CD4-positive, CD25-positive, alpha-beta regulatory T cell (primary cell): ENCODE measurements around the gene PPCDC. TPM values are rescaled to one million over a fixed set of nuclear protein-coding genes. Genes with fewer than 3 reads are reported as not detected.
A peak's percentile ranks its signal among the peaks of the same experiment; 100 is the strongest.

Experiments
- ATAC-seq, 2 donors: fragments of 150-1000 bp; cut with Tn5 transposase; one replicate each; pipeline ENCODE4 v1.10.0; 2021; ENCODE audit warnings: low read depth in 2 of 2, moderate number of reproducible peaks in 2 of 2, moderate library complexity in 1 of 2
- DNase-seq, 3 donors: peaks; one replicate each; pipeline versions ENCODE4 v3.0.0 to v3.0.0-alpha.2; 2012 to 2022; ENCODE audit warnings: mixed read lengths in 1 of 3
- H3K27ac ChIP-seq: one replicate; pipeline ENCODE4 v1.7.0; 2013; ENCODE audit warnings: mild to moderate bottlenecking, low read length; ENCODE audit not compliant: insufficient read depth, poor library complexity, severe bottlenecking
- H3K27me3 ChIP-seq: one replicate; pipeline ENCODE4 v1.7.0; 2013; ENCODE audit warnings: low read length; ENCODE audit not compliant: control insufficient read depth, insufficient read depth
- H3K36me3 ChIP-seq: one replicate; pipeline ENCODE4 v1.7.0; 2013; ENCODE audit warnings: mild to moderate bottlenecking, low read length, moderate library complexity; ENCODE audit not compliant: control insufficient read depth, insufficient read depth
- H3K4me1 ChIP-seq: 2 replicates; pipeline ENCODE4 v1.7.0; 2013; ENCODE audit warnings: mild to moderate bottlenecking, low read length; ENCODE audit not compliant: insufficient read depth, control insufficient read depth, poor library complexity, severe bottlenecking
- H3K4me3 ChIP-seq: one replicate; pipeline ENCODE4 v1.7.0; 2013; ENCODE audit warnings: low read depth, mild to moderate bottlenecking, low read length, moderate library complexity
- H3K9me3 ChIP-seq, 2 experiments: 1 replicate in 1 of 2; 2 replicates in 1 of 2; pipeline ENCODE4 v1.7.0; 2013; ENCODE audit warnings: low read length in 2 of 2, mild to moderate bottlenecking in 1 of 2, moderate library complexity in 1 of 2; ENCODE audit not compliant: control insufficient read depth in 2 of 2
- H3K27ac Mint-ChIP-seq, 3 donors: one replicate each; pipeline ENCODE4 v1.8.0; 2020 to 2022; ENCODE audit warnings: mild to moderate bottlenecking in 3 of 3, mixed read lengths in 3 of 3, moderate library complexity in 2 of 3
- H3K27me3 Mint-ChIP-seq: one replicate; pipeline ENCODE4 v1.8.0; 2022; ENCODE audit warnings: mild to moderate bottlenecking, mixed read lengths
- H3K36me3 Mint-ChIP-seq: one replicate; pipeline ENCODE4 v1.8.0; 2020; ENCODE audit warnings: mixed read lengths
- H3K4me1 Mint-ChIP-seq, 4 donors: one replicate each; pipeline ENCODE4 v1.8.0; 2020 to 2022; ENCODE audit warnings: mixed read lengths in 4 of 4, mild to moderate bottlenecking in 1 of 4
- H3K4me3 Mint-ChIP-seq, 4 donors: one replicate each; pipeline ENCODE4 v1.8.0; 2020 to 2022; ENCODE audit warnings: mild to moderate bottlenecking in 4 of 4, mixed read lengths in 4 of 4, moderate library complexity in 3 of 4
- H3K9me3 Mint-ChIP-seq, 7 donors: one replicate each; pipeline ENCODE4 v1.8.0; 2020 to 2022; ENCODE audit warnings: mixed read lengths in 7 of 7, mild to moderate bottlenecking in 3 of 7, moderate library complexity in 2 of 7
- polyA plus RNA-seq, 4 donors: library from polyadenylated mRNA; unstranded; fragments of 300-500 nt; fragmentation: Illumina TruSeq; gene quantifications; one replicate each; pipeline ENCODE4 v1.2.3, GENCODE V29; 2021
- total RNA-seq: library from RNA; stranded (reverse); gene quantifications from one replicate; pipeline ENCODE4 v1.2.3, GENCODE V29; 2022

Gene PPCDC
- total and polyA plus RNA-seq, 5 donors from 2014 or later = 11.0 to 15.5 (median 12.5) TPM

GRCh38 chr15:75028991-75029377, 5.6 kb downstream of the PPCDC start:
- no peak overlapping the region for H3K27ac ChIP-seq
- H3K27ac Mint-ChIP-seq = peak overlapping the region in 2 of 3 donors; percentile 25 to 60
- ATAC-seq = no peak

GRCh38 chr15:75029378-75030022, 6.1 kb downstream of the PPCDC start:
- Histone ChIP-seq H3K27me3 (no peaks in the 10 kb centered on the region), H3K27ac (no peak overlapping the region), H3K4me1 (peaks cover 5% of the 10 kb centered on the region), H3K4me3 (no peak overlapping the region), H3K9me3 (no peaks in the 10 kb centered on the region), H3K36me3 (no peaks in the 10 kb centered on the region)
- Mint-ChIP-seq H3K27ac (peak overlapping the region in 2 of 3 donors; percentile 25 to 60), H3K9me3 (no peaks in the 10 kb centered on the region), H3K4me1 (peaks cover 3 to 18% (median 11%) of the 10 kb centered on the region in 4 donors), H3K4me3 (peak overlapping the region in 1 of 4 donors; percentile 89), H3K36me3 (peaks cover 17% of the 10 kb centered on the region), H3K27me3 (no peaks in the 10 kb centered on the region)
- peak; percentile 75 to 82 (median 77) for DNase-seq
- peak; percentile 83 to 89 for ATAC-seq

More at GRCh38 chr15:75028991-75029377, 5.6 kb downstream of the PPCDC start:
- Histone ChIP-seq H3K4me1 (peaks cover 11% of the 10 kb centered on the region), H3K4me3 (no peak overlapping the region), H3K9me3 (no peaks in the 10 kb centered on the region), H3K36me3 (no peaks in the 10 kb centered on the region), H3K27me3 (no peaks in the 10 kb centered on the region)
- no peaks in the 10 kb centered on the region for H3K9me3 Mint-ChIP-seq
- peak overlapping the region in 1 of 4 donors; percentile 89 for H3K4me3 Mint-ChIP-seq
- no peaks in the 10 kb centered on the region for H3K27me3 Mint-ChIP-seq
- peaks cover 3 to 23% (median 16%) of the 10 kb centered on the region in 4 donors for H3K4me1 Mint-ChIP-seq
- no peak for DNase-seq
- H3K36me3 Mint-ChIP-seq = peaks cover 17% of the 10 kb centered on the region

DNA sequence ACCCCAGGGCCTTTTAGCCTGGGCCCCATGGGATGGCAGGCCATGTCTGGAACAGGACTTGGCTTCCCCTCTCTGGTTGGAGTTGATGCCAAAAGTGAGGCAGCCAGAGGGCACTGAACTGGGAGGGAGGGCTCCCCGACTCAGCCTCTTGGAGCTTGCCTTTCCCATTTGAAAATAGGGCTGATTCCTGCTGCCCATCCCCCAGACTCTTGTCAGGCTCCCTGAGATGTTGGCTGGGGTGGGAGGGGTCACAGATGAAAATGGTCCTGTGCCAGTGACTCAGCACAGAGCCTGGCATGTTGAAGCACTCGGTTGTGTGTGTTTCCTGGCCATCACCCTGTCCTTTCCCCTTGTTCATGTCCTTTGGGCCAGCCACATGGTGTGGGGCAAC, 6.6 kb downstream of the PPCDC start:
- Mint-ChIP-seq H3K36me3 (peaks cover 17% of the 10 kb centered on the region), H3K27ac (no peak overlapping the region), H3K27me3 (no peaks in the 10 kb centered on the region), H3K9me3 (no peaks in the 10 kb centered on the region), H3K4me3 (no peak overlapping the region), H3K4me1 (peaks cover 3 to 13% (median 10%) of the 10 kb centered on the region in 4 donors)
- H3K27ac ChIP-seq = no peak overlapping the region
- H3K9me3 ChIP-seq = no peaks in the 10 kb centered on the region
- H3K4me3 ChIP-seq = no peak overlapping the region
- ATAC-seq (no peak), DNase-seq (no peak)
- no peaks in the 10 kb centered on the region for H3K36me3 ChIP-seq
- no peaks in the 10 kb centered on the region for H3K27me3 ChIP-seq
- H3K4me1 ChIP-seq = peaks cover 4% of the 10 kb centered on the region

- no peak overlapping the region for H3K4me3 Mint-ChIP-seq
- H3K36me3 ChIP-seq = no peaks in the 10 kb centered on the region
- no peaks in the 10 kb centered on the region for H3K27me3 Mint-ChIP-seq
- H3K4me3 ChIP-seq = no peak overlapping the region
- H3K27ac Mint-ChIP-seq = no peak overlapping the region
- H3K27me3 ChIP-seq = no peaks in the 10 kb centered on the region
- peaks cover 3 to 9% (median 8%) of the 10 kb centered on the region in 4 donors for H3K4me1 Mint-ChIP-seq
- DNase-seq = no peak
- H3K9me3 Mint-ChIP-seq = no peaks in the 10 kb centered on the region
- peaks cover 17% of the 10 kb centered on the region for H3K36me3 Mint-ChIP-seq
- no peak overlapping the region for H3K27ac ChIP-seq
- no peaks in the 10 kb centered on the region for H3K9me3 ChIP-seq
- H3K4me1 ChIP-seq = peaks cover 4% of the 10 kb centered on the region
- ATAC-seq = no peak
These were observed 7.0 kb downstream of the PPCDC start for GRCh38 chr15:75030424-75030823.

GRCh38 chr15:75031848-75032247, 8.5 kb downstream of the PPCDC start:
- no peak overlapping the region for H3K4me3 Mint-ChIP-seq
- peaks cover 24% of the 10 kb centered on the region for H3K36me3 Mint-ChIP-seq
- Histone ChIP-seq H3K36me3 (no peaks in the 10 kb centered on the region), H3K4me3 (no peak overlapping the region), H3K27ac (no peak overlapping the region), H3K27me3 (no peaks in the 10 kb centered on the region), H3K4me1 (peaks cover 4% of the 10 kb centered on the region), H3K9me3 (no peaks in the 10 kb centered on the region)
- ATAC-seq (no peak), DNase-seq (no peak)
- H3K4me1 Mint-ChIP-seq = peaks cover 3 to 11% (median 8%) of the 10 kb centered on the region in 4 donors
- H3K9me3 Mint-ChIP-seq = no peaks in the 10 kb centered on the region
- H3K27ac Mint-ChIP-seq = peak overlapping the region in 1 of 3 donors; percentile 73
- H3K27me3 Mint-ChIP-seq = no peaks in the 10 kb centered on the region

DNA sequence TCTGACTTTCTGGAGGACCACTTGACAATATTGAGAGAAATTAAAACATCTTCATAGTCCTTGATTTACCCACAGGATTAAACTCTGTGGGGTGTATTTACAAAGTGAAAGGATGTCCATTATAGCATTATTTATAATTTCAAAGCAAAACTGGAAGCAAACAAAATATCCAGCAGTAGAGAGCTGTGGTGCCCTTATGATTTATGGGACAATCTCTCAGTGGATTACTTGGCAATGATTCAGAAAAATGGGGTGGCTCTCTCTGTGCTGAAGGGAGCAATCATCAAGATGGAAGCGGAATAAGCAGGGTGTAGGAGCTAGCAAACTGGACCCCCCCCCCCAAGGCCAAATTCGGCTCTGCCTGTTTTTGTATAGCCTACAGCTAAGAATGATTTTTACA, 9.0 kb downstream of the PPCDC start:
- ATAC-seq (no peak), DNase-seq (no peak)
- peaks cover 7 to 15% (median 10%) of the 10 kb centered on the region in 4 donors for H3K4me1 Mint-ChIP-seq
- H3K4me3 Mint-ChIP-seq = no peak overlapping the region
- H3K4me3 ChIP-seq = no peak overlapping the region
- H3K36me3 Mint-ChIP-seq = peaks cover 28% of the 10 kb centered on the region
- no peaks in the 10 kb centered on the region for H3K9me3 Mint-ChIP-seq
- H3K27me3 Mint-ChIP-seq = no peaks in the 10 kb centered on the region
- no peaks in the 10 kb centered on the region for H3K27me3 ChIP-seq
- peak overlapping the region in 1 of 3 donors; percentile 73 for H3K27ac Mint-ChIP-seq
- H3K27ac ChIP-seq = no peak overlapping the region
- H3K9me3 ChIP-seq = no peaks in the 10 kb centered on the region
- peaks cover 4% of the 10 kb centered on the region for H3K4me1 ChIP-seq
- no peaks in the 10 kb centered on the region for H3K36me3 ChIP-seq

DNA sequence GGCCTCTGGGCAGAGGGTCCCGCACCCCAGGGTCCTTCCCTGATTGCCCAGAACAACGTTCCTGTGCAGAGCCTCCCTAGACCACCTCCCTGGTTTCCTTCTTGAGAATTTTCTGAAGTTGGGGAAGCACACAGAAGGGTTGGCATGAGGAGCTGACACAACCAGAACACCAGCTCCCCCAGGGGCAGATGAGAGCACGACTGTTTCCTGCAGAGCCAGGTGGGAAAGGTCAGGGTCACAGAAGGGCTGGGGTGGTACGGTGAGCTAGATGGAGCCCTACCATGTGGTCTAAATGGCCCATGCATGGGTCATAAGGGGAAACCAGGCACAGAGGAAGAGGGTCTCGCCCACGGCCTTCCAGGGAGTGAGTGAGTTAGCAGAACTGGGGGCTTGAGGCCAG, 10.4 kb downstream of the PPCDC start:
- Histone ChIP-seq H3K9me3 (no peaks in the 10 kb centered on the region), H3K4me3 (no peak overlapping the region), H3K27ac (no peak overlapping the region), H3K27me3 (no peaks in the 10 kb centered on the region), H3K36me3 (no peaks in the 10 kb centered on the region), H3K4me1 (peaks cover 4% of the 10 kb centered on the region)
- peaks cover 13 to 21% (median 18%) of the 10 kb centered on the region in 4 donors for H3K4me1 Mint-ChIP-seq
- DNase-seq = no peak
- no peaks in the 10 kb centered on the region for H3K9me3 Mint-ChIP-seq
- H3K4me3 Mint-ChIP-seq = no peak overlapping the region
- no peak overlapping the region for H3K27ac Mint-ChIP-seq
- peaks cover 34% of the 10 kb centered on the region for H3K36me3 Mint-ChIP-seq
- no peak for ATAC-seq
- peaks cover 4% of the 10 kb centered on the region for H3K27me3 Mint-ChIP-seq

DNA sequence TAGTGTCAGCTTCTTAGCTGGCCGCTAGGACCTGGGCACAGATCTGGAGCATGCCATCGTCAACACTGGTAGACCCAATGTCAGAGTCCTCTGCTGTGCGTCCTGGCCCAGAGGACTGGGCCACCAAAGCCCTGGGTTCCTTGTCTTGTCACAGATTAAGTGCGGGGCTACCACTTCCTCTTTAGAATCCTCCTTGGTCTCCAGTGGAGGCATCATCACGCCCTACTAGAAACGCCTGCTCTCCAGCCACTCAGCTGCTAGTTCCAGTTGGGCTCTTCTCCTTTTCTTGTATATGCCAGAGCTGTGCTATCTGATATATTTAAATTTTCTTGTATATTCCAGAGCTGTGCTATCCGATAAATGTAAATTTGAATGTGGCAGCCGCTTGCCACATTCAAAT, 11.2 kb downstream of the PPCDC start:
- H3K27ac Mint-ChIP-seq = no peak overlapping the region
- peaks cover 4% of the 10 kb centered on the region for H3K27me3 Mint-ChIP-seq
- no peaks in the 10 kb centered on the region for H3K36me3 ChIP-seq
- no peaks in the 10 kb centered on the region for H3K9me3 Mint-ChIP-seq
- H3K27me3 ChIP-seq = no peaks in the 10 kb centered on the region
- H3K4me3 ChIP-seq = no peak overlapping the region
- DNase-seq (no peak), ATAC-seq (no peak)
- peaks cover 12 to 20% (median 16%) of the 10 kb centered on the region in 4 donors for H3K4me1 Mint-ChIP-seq
- peaks cover 30% of the 10 kb centered on the region for H3K36me3 Mint-ChIP-seq
- H3K4me1 ChIP-seq = peaks cover under 1% of the 10 kb centered on the region
- H3K27ac ChIP-seq = no peak overlapping the region
- H3K9me3 ChIP-seq = no peaks in the 10 kb centered on the region
- no peak overlapping the region for H3K4me3 Mint-ChIP-seq
